Fibroblast of lung (primary cell): ENCODE data around the gene ZDHHC22. TPM values are rescaled to one million over a fixed set of nuclear protein-coding genes. Genes with fewer than 3 reads are reported as not detected.

Experiments used
- DNase-seq, 2 donors: peaks; one replicate each; pipeline versions ENCODE4 v3.0.0 to v3.0.0-alpha.2; 2010; ENCODE audit warnings: low read depth in 2 of 2
- H2AFZ ChIP-seq: 2 replicates; pipeline ENCODE4 v1.5.1; 2012; ENCODE audit warnings: low read length, control low read depth, inconsistent platforms
- H3K27ac ChIP-seq: 2 replicates; pipeline ENCODE4 v1.5.1; 2011; ENCODE audit warnings: low read length, control low read depth; ENCODE audit not compliant: insufficient read depth
- H3K27me3 ChIP-seq: 2 replicates; pipeline ENCODE4 v1.5.1; 2011; ENCODE audit warnings: mild to moderate bottlenecking, low read length; ENCODE audit not compliant: control insufficient read depth, insufficient read depth
- H3K36me3 ChIP-seq: 2 replicates; pipeline ENCODE4 v1.5.1; 2011; ENCODE audit warnings: low read length; ENCODE audit not compliant: control insufficient read depth, insufficient read depth
- H3K4me1 ChIP-seq: 2 replicates; pipeline ENCODE4 v1.5.1; 2011; ENCODE audit warnings: low read length; ENCODE audit not compliant: control insufficient read depth, insufficient read depth; ENCODE audit errors: extremely low read depth
- H3K4me2 ChIP-seq: 2 replicates; pipeline ENCODE4 v1.5.1; 2011; ENCODE audit warnings: low read length, control low read depth; ENCODE audit not compliant: insufficient read depth; ENCODE audit errors: extremely low read depth
- H3K4me3 ChIP-seq, 4 experiments: fragments of 200-600 bp in 1 of 4; sonication (generic) in 1 of 4; replicated peaks in 1 of 4; 2 replicates each; pipeline ENCODE4 v1.5.1; 2011 to 2016; ENCODE audit warnings: low read length in 4 of 4, low read depth in 3 of 4, mild to moderate bottlenecking in 3 of 4, control low read depth in 2 of 4, inconsistent platforms in 1 of 4, mixed read lengths in 1 of 4; ENCODE audit not compliant: insufficient read depth in 1 of 4; ENCODE audit errors: control extremely low read depth in 1 of 4
- H3K79me2 ChIP-seq: 2 replicates; pipeline ENCODE4 v1.5.1; 2012; ENCODE audit warnings: mild to moderate bottlenecking, low read length, inconsistent platforms; ENCODE audit not compliant: control insufficient read depth, insufficient read depth
- H3K9ac ChIP-seq: 2 replicates; pipeline ENCODE4 v1.5.1; 2011; ENCODE audit warnings: mild to moderate bottlenecking, low read length, control low read depth; ENCODE audit not compliant: insufficient read depth
- H3K9me3 ChIP-seq: 2 replicates; pipeline ENCODE4 v1.5.1; 2012; ENCODE audit warnings: low read depth, low read length; ENCODE audit not compliant: control insufficient read depth, insufficient read depth
- H4K20me1 ChIP-seq: 2 replicates; pipeline ENCODE4 v1.5.1; 2011; ENCODE audit warnings: low read length; ENCODE audit not compliant: control insufficient read depth, insufficient read depth; ENCODE audit errors: extremely low read depth
- CTCF ChIP-seq, 2 donors: IDR thresholded peaks in 1 of 2; conservative IDR thresholded peaks in 1 of 2; 1 replicate in 1 of 2; 2 replicates in 1 of 2; pipeline ENCODE4 v1.5.1; 2011 to 2012; ENCODE audit warnings: low read length in 2 of 2, control low read depth in 1 of 2, inconsistent platforms in 1 of 2, low read depth in 1 of 2, mild to moderate bottlenecking in 1 of 2
- EZH2 ChIP-seq: IDR thresholded peaks from 2 replicates; pipeline ENCODE4 v1.5.1; 2012; ENCODE audit warnings: low read length, control low read depth, mild to moderate bottlenecking; ENCODE audit errors: missing control alignments
- polyA plus RNA-seq, 2 donors: library from polyadenylated mRNA; depleted of rRNA in 1 of 2; stranded (reverse) in 1 of 2; unstranded in 1 of 2; fragments of >200 nt; gene quantifications; 2 replicates each; pipeline ENCODE4 v1.2.1, GENCODE V29; 2011 to 2012; ENCODE audit warnings: missing spikeins in 1 of 2
- total RNA-seq: library from RNA; depleted of rRNA; stranded (reverse); fragments of >200 nt; gene quantifications from 2 replicates; pipeline ENCODE4 v1.2.1, GENCODE V29; 2014

The ZDHHC22 gene
- total and polyA plus RNA-seq, 2 donors (not counting 1 experiment from before 2014, with no cell fraction given), result not detected

- Histone ChIP-seq H4K20me1 (no peaks in the 10 kb centered on the region), H3K27ac (no peak overlapping the region), H2AFZ (no peak overlapping the region), H3K4me2 (no peak overlapping the region), H3K4me1 (no peaks in the 10 kb centered on the region), H3K27me3 (no peaks in the 10 kb centered on the region), H3K9me3 (no peaks in the 10 kb centered on the region), H3K9ac (no peak overlapping the region), H3K36me3 (peaks cover 5% of the 10 kb centered on the region), H3K79me2 (no peaks in the 10 kb centered on the region), H3K4me3 (no peak overlapping the region)
- TF ChIP-seq CTCF (conservative IDR thresholded peaks at IDR 0.05 in 1 of 2, IDR thresholded peaks at IDR 0.05 in 1 of 2; ENCODE audit: low read depth in 1 of 2, low read length in 2 of 2) (no peak), EZH2 (no peak)
- no peak for DNase-seq
Observed at GRCh38 chr14:77116172-77116817, 25.3 kb downstream of the ZDHHC22 start.

GRCh38 chr14:77114609-77115008, 27.0 kb downstream of the ZDHHC22 start:
- H2AFZ ChIP-seq, result no peak overlapping the region
- H3K4me2 ChIP-seq, result no peak overlapping the region
- H3K4me3 ChIP-seq, result no peak overlapping the region
- H3K27me3 ChIP-seq, result no peaks in the 10 kb centered on the region
- no peak for TF ChIP-seq CTCF (conservative IDR thresholded peaks at IDR 0.05 in 1 of 2, IDR thresholded peaks at IDR 0.05 in 1 of 2; ENCODE audit: low read depth in 1 of 2, low read length in 2 of 2)
- TF ChIP-seq EZH2, result no peak
- no peaks in the 10 kb centered on the region for H3K9me3 ChIP-seq
- no peak overlapping the region for H3K9ac ChIP-seq
- no peaks in the 10 kb centered on the region for H3K4me1 ChIP-seq
- no peaks in the 10 kb centered on the region for H4K20me1 ChIP-seq
- H3K79me2 ChIP-seq, result no peaks in the 10 kb centered on the region
- no peak for DNase-seq
- peaks cover 5% of the 10 kb centered on the region for H3K36me3 ChIP-seq
- no peak overlapping the region for H3K27ac ChIP-seq

GRCh38 chr14:77113644-77114043, 27.9 kb downstream of the ZDHHC22 start:
- Histone ChIP-seq H2AFZ (no peak overlapping the region), H3K4me1 (no peaks in the 10 kb centered on the region), H3K4me3 (no peak overlapping the region), H3K27me3 (no peaks in the 10 kb centered on the region), H3K4me2 (no peak overlapping the region), H4K20me1 (no peaks in the 10 kb centered on the region), H3K9ac (no peak overlapping the region), H3K27ac (no peak overlapping the region), H3K36me3 (peaks cover 5% of the 10 kb centered on the region), H3K79me2 (no peaks in the 10 kb centered on the region), H3K9me3 (no peaks in the 10 kb centered on the region)
- DNase-seq, result no peak
- no peak for TF ChIP-seq EZH2
- TF ChIP-seq CTCF (conservative IDR thresholded peaks at IDR 0.05 in 1 of 2, IDR thresholded peaks at IDR 0.05 in 1 of 2; ENCODE audit: low read depth in 1 of 2, low read length in 2 of 2), result no peak
